SKM-1 treated with dmso at 0.1 percent for 144 hours (cell line): ENCODE data around the gene TOX2.

ENCODE experiments used
- DNase-seq: peaks from one replicate; lab custom pipeline; 2025; ENCODE audit not compliant: unreplicated experiment; lab: John Stamatoyannopoulos, UW

The TOX2 gene

DNA sequence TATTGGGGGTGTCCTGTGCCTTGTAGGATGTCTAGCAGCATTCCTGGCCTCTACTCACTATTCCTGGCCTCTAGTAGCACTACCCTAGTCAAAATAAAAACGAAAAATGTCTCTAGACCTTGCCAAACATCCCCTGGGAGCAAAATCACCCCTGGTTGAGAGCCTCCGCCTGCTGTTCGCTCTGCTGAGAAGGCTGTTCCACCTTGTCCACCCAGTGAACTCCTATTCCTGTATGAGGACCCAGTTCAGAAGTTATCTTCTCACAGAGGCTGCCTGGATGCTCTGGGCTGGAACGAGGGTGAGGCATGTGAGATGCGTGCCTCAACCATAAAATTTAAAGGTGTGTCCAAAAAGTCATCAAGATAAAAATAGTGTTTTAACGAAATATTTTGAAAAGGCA, 101.9 kb downstream of the TOX2 start:
- no peak for DNase-seq

DNA sequence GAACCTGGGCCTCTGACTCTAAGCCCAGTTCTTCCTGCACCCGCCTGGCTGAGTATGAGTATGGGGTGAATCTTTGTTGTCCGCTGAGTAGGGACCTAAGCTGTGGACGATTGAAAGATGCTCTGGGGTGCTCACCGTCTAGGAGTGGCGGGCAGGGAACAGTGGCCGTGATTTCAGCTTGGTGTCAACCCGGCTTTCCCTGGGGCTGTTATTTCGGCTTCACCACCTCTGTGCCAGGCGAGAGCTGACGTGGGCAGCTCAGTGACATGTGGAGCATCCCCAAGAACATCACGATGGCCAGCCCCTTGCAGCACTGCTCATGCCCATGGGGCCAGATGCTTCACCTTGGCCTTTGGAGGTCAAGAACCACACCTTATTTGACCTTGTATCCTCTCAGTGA, 102.6 kb downstream of the TOX2 start:
- DNase-seq: no peak

DNA sequence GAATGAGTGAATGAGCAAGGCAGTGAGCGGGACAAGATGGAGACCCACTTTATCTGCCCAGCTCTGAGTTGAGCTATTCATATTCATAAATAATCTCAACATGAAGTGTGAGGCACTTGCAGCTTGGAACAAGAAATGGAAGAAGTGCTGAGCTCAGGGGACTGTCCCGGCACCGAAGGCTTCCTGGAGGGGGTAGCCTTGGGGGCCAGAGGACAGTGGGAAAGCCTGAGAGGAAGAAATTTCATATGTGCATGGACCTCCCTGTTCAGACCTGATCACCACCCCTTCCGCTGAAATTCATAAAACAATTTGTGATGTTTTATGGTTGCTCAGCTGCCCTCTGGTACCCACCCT, 103.2 kb downstream of the TOX2 start:
- DNase-seq: no peak

DNA sequence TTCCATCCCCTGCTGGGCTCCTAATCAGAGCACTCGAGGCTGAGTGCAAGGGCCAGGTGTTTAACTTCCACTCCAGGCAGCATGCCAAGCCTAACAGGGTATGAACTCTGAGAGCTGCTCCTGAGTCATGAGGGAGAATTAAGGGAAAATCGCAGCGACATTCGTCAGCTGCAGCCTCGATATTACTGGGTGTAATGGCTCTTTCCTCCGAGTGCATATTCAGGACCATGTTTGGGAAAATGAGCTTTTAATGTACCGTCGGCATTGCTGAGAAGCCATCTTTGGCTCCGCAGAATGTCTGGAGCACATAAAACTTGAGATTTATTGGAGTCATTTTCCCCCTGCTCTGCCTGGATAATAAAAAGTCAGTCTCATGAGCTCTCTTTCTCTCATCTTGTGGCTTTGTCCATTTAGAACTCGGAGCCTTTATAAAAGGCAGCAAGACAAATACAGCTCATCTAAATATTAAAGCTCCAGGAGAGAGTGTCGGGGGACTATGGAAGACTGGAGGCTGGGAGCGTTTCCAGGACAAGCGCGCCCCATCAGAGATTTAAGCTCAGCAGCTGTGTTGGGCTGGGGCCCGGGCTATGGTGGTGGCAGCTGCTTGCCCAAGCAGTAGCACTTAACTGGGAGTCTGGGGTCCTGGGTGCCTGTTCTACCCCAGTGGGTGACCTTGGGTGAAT, 103.7 kb downstream of the TOX2 start:
- no peak for DNase-seq

DNA sequence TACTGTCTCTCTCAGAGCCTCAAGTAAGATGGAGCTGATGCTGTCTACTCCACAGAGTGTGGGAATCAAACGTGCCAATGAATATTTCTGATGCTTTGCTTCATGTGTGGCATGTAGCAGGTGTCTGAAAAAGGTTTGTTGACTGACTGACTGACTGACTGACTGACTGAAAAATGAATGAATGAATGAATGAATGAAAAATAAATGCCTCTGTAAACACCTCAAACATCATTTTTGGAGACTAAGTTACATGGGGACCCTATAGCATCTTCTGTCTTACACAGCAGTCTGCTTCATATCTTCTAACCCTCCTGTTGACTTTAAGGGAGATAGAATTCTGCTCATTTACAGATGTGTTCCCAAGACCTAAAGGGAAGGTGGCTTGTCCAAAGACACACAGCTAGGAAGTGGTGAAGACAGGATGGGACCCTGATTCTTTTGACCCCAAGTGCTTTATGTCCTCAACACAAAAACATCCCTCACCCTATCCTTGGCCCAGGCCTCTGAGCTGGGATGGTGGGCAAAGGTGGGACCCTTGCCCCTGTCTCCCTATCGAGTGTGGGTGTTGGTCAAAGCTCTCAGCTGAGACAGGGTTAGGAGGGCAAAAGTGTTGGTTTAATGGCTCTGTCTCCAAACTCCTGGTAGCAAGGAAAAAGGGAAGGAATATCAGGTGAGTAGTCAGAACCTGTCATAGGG, 104.4 kb downstream of the TOX2 start:
- DNase-seq: no peak

DNA sequence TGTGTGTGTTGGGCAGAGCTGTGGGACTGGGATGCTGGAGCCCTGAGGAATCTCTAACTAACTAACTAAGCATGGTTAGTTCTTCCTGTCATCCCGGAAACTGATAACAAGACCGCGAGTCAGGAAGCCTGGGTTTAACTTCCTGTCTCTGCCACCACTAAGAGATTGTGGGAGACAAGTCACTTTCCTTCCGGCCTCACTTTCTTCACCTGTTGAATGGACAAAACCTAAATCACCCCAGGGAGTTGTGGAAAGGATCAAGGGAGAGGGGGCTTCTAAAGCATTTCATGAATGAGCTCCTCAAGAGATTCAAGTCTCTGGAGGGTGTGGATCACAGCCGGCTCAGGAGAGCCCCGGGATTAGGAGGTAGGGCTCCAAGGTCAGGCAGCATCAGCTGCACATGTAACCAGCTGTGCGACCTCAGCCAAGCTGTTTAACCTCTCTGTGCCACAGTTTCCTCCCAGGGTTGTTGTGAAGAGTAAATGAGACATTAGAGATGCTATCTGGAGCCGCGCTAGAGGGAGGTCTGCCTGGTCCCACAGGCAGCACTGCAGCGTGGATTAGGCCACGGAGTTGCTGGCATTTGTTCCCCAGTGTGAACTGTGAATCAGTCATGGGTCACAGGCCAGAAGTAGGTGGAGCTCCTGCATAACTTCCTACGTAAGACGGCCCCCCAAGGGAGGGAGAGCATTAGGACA, 105.1 kb downstream of the TOX2 start:
- no peak for DNase-seq

DNA sequence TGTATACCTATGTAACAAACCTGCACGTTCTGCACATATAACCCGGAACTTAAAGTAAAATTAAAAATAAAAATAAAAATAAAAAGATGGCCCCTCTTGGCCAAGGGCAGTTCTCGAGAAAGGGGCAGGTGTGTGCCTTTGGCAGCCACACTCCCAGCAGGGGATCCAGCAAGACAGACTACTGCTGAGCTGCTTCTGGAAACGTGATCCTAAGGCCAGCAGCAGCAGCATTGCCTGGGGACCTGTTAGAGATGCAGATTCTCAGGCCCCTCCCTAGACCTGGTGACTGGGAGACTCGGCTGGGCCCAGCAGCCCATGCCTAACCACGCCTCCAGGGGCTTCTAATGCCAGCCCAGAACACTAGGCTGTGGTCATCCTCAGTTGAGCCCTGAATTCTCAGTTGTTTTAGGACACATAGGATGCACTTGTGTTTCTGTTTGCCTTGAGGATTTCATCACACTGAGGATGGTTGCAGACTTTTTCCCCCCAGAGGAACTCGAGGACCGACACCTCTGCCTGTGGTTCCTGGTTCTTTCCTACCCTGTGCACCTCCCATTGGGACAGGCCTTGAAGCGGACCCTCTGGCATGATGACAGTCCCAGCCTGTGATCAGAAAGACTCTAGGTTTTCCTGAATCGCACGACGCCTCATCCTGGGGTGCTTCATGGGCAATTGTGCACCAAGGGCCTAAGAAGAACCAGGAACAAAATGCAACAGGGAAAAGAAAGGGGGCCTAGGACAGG, 105.9 kb downstream of the TOX2 start:
- no peak for DNase-seq

DNA sequence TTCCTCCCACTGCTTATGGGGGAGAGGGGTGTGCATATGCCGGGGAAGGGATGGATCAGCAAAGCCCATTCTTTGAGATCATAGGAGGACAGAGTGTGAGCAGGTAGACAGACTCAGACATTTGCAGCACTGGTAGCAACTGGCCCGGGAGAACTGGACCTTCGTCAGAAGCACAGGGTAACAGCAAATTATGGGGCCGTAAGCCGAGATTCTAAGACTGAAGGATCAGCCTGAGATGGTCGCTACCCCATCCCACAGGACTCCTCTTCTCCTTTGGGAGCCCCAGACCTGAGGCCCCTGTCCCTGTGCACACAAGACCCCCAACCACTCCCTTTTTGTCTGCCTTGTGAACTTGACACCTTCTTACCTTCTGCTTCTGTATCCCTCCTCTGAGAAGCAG, 106.5 kb downstream of the TOX2 start:
- DNase-seq: no peak

DNA sequence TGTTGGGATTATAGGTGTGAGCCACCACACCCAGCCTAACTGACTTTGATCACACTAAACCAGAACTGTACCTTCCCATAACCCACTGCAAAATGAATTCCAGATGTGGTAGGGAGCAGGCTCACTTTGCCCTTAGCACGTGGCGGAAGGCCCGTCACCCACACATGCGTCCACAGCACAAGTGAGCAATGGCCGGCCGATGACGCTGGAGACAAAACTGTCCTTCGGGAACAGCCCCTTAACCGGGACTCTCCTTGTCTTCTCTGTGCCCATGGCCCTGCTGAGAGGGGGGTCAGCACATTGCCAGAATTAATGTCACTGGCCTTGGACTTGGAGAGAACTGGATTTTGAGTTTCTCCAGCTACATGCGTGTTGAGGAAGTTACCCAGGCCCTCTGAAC, 107.2 kb downstream of the TOX2 start:
- no peak for DNase-seq

DNA sequence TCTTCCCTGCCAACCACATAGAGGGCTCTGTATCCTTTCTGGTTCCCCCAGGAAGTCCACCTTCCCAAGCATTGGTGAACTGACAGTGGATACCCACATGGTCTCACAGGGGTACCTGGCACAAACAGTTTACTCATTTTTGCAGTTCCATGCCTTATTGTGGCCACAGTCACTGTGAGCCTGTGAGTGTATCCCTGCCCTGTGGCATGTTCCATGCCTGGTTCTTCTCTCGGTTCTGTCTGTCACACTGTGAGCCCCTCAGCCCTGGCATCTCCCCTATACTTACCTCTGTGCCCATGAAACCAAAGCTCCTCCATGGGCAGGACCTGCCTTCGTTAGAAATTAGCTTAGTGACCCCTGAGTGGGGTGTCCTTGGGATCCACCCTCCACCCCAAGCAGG, 107.8 kb downstream of the TOX2 start:
- no peak for DNase-seq

DNA sequence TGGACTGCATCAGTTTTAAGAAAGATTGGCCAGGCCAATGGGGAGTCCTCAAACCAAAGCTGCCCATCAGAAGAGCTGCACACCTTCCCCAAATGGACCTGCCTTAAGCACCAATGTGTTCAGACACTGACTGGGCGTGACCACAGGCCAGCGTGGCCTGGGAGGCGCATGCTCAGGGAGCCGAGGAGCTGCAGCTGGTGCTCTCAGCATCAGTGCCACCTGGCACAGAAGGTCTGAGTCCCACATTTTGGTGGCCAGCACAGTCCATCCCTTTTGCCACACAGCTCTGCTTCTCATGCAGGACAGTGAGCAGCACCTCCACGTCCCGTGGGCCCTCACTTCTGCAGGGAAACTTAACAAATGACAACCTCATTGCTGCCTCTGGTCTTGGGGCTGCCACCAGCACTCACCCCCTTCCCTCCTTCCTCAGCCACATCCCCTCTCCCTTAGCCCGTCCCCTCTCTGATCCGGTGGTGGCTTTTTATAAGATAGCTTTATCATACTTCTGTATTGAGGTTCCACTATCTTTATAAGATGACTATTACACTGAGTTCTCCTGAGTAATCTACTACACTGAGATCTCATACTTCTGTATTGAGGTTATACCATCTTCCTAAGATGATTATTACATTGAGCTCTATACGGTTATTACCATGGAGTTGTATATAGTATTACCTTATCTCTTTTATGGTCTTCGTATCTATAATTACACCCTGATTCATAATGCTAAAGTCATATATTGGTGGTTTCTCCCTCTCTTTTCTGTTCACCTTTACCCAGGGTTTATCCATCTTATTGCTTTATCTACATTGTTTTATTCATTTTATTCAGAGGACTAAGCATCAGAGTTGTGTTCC, 109.1 kb downstream of the TOX2 start:
- no peak for DNase-seq

DNA sequence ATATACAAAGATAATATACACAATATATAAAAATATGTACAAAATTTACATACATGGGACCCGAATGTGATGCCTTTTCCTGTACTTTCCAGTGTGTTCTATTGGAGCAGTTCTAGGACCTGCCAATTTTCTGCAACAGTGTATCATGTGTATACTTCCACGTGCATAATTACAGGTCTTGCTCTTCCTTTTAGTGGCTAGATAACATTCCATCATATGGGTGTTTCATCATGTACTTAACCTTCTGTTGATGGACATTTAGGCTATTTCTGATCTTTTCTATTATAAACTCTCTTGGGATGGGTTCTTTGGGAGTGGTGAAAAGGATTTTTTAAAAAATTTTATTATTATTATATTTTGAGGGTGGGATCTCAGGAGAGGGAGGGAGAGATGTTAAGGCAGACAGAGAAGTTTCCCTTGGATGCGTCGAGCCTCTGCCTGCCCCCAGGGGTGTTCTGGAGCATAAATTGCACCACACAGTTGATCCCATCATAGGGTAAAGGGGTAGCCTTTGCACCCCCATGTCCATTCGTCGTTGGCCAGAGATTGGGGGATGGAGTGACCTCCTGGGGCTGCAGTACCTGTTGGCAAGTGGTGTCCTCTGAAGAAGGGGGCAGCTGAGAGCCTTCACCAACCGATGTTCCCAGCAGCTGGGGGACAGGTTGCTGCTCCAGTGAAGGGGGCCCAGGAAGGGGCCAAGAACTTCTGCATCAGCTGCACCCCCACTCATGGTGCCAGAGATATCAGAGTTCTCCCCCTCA, 110.3 kb downstream of the TOX2 start:
- no peak for DNase-seq

DNA sequence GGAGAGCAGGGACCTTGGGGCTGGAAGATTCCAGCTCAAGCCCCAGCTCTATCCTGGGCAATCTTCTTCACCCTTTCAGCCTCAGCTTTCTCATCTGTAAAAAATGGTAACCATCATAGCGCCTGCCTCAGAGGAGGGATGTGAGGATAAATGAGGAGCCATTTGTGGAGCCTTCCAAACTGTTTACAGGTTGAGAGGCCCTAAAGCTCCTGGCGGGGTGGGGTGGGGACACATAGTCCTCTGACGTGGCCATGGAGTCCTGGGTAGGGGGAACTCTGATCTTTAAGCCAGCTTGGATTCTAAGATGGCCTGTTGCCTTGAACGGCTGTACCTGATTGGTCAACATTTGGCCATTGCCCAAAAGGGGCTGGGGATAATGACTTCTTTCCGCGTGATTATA, 111.1 kb downstream of the TOX2 start:
- DNase-seq: no peak

DNA sequence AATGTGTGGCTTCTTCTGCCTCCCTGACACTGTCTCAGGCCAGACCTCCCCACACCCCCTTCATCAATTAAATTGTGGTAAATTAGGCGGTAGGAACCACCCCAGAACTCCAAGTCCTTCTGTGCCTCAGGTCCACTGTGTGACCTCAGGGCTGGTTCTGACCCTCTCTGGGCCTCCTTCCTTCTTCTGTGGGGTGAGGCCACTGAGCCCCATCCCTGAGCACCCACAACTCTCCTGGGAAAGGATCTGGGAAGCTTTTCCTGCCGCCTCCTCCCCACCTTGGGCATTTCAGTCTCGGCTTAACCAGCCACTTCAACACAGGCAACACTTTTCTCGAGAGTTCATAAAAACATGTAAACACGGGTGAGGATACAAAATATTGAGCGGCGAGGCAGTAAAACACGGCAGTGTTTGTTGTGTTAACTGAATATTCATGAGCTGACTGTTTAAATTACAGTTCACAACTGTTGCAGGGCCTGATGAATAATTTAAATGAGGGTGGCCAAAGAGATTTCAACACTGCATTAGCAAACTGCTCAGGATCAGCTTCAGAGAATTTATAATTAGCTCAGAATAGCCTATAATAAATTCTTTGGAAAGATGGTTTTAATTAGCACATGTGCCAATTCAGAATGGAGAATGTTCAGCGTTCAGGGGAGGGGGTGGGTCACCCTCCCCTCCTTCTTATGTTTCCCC, 112.1 kb downstream of the TOX2 start:
- DNase-seq: no peak

DNA sequence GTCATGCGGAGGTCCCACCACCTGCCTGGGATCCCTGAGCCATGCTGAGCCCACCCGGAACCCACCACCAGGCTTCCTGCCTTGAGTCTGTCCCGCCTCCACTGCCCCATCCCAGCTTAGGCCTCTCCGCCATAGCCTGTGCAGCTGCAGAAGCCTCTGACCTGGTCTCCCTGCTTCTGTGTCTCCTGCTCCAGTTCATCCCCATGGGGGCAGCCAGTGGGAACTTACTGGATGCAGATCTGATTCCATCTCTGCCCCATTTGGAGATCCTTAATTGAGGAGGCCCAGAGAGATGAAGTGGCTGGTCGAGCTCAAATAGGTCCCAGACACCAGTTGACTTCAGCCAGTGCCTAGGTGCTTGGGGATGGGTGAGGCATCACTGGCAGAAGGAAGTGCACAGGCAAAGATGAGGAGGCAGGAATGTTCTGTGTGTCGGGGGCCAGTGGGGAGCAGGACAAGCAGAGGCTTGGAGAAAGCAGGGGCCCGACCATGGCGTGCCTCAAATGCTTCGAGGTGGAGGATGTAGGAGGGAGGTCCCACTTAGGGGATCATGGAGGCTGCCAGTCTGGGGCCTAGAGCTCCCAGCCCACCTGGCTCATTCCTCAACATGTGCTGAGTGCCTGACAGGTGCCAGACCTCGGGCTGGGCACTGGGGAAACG, 112.8 kb downstream of the TOX2 start:
- DNase-seq: no peak

DNA sequence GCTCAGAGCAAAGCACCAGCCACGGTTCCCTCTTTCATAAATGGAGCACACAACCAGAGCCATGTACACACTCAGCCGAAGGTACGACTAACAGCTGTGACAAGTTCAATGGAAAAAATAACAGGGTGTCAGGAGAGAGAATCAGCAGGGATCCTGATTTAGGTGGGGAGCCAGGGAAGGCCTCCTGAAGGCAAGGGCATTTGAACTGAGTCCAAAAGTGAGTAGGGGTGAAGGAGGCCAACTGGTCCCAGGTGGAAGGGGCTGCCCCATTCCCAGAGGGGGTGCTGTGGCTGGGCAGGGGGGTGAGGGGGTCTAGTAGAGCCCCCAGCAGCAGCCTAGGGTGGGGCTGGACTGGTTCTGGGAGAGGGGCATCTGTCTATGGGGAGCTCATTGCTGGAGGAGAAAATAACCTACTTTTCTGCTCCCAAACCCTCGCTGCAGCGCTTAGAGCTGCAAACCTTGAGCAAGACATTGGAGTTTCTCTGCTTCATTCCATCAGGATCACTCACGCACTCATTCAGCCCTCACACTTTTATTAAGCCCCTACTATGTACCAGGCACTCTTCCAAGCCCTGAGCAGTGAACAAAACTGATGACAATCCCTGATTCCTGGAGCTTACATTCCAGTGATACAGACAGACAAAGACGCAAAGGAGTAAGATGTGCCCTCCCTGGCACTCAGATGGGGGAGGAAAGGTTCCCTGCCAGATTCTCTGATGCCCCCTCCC, 113.5 kb downstream of the TOX2 start:
- DNase-seq: no peak

DNA sequence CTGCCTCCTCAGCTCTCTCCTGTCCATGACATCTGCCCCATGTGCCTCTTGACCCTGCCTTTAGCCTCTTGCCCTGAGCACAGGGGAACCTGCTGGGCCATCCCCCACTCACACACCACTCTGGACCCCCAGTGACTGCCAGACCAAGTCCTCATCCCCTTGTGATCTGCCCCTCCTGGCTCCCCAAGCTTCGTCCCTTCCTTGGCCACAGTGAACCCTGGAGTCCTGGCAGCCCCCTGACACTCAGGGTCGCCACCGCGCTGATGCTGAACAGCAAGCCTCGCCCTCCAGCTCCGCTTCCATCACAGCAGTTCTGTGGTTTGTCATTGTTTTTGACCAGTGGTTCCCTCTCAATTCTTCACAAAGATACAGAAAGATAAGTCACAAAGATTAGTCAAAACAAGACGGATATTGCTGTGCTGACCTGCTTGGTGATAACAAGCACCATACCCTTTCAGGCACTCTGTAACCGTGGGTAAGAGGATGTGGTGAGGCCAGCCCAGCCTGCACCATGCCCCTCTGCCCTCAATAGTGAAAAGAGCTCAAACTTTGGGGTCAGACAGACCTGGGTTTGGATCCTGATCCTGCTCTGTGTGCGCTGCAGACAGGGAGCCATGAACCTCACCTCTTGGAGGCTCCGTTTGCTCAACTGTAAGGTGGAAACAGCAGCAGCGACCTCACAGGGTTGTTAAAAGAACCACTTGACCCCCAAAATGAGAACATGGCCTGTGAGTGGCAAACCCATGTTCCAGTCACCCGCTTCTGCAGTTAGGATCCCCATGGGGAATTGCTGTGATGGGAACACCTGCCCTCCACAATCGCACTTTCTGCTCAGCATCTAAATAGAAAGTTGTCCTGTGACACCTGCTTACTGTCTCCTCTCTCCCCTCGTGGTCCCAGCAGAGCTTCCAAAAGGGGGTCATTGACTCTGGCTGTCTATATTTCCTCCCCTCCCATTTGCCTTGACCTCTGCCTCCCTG, 114.5 kb downstream of the TOX2 start:
- DNase-seq: no peak
